GM18907 (cell line): ENCODE data around the gene EFNB2.

Source experiments
- ATAC-seq: cut with Tn5 transposase; IDR thresholded peaks from one replicate; pipeline ENCODE4 v1.9.1; 2021; ENCODE audit warnings: mild to moderate bottlenecking, moderate library complexity; ENCODE audit not compliant: unreplicated experiment

The EFNB2 gene

GRCh38 chr13:106455777-106456176, 79.7 kb downstream of the EFNB2 start:
- ATAC-seq = no peak

- no peak for ATAC-seq
These were observed 80.3 kb downstream of the EFNB2 start for GRCh38 chr13:106455190-106455589.

GRCh38 chr13:106453101-106453500, 82.4 kb downstream of the EFNB2 start:
- no peak for ATAC-seq

GRCh38 chr13:106450991-106451390, 84.5 kb downstream of the EFNB2 start:
- no peak for ATAC-seq

- ATAC-seq = no peak
These were observed 86.4 kb downstream of the EFNB2 start for GRCh38 chr13:106449096-106449495.

GRCh38 chr13:106445996-106446395, 89.5 kb downstream of the EFNB2 start:
- no peak for ATAC-seq

- ATAC-seq = no peak
These were observed 91.7 kb downstream of the EFNB2 start for GRCh38 chr13:106443607-106444322.

GRCh38 chr13:106440866-106441265, 94.6 kb downstream of the EFNB2 start:
- ATAC-seq = no peak
